T follicular helper cell (primary cell): ENCODE measurements around the gene PPP1R9A.

Experiments used
- DNase-seq: peaks from one replicate; pipeline ENCODE4 v3.0.0-alpha.2; 2020; ENCODE audit warnings: low read depth

PPP1R9A gene

GRCh38 chr7:95319570-95319969 is 412.2 kb downstream of the PPP1R9A start:
- no peak for DNase-seq

GRCh38 chr7:95320651-95321050 is 413.3 kb downstream of the PPP1R9A start:
- no peak for DNase-seq

GRCh38 chr7:95321720-95322119 is 414.3 kb downstream of the PPP1R9A start:
- no peak for DNase-seq

GRCh38 chr7:95322396-95322795 is 415.0 kb downstream of the PPP1R9A start:
- no peak for DNase-seq

- DNase-seq = no peak
These were observed 415.5 kb downstream of the PPP1R9A start for GRCh38 chr7:95322854-95323253.

- no peak for DNase-seq
These were observed 416.2 kb downstream of the PPP1R9A start for GRCh38 chr7:95323410-95324129.

- DNase-seq = peak; percentile 1
These were observed 417.0 kb downstream of the PPP1R9A start, which contains the start of gene PON1 for GRCh38 chr7:95324431-95324830. Gene PON1 (minus strand): TSS chr7:95324532. CDS start chr7:95324475, 57 bp downstream.

GRCh38 chr7:95327356-95327755 is 420.0 kb downstream of the PPP1R9A start:
- no peak for DNase-seq

- DNase-seq = no peak
These were observed 423.0 kb downstream of the PPP1R9A start for GRCh38 chr7:95330204-95330960.

- DNase-seq = no peak
These were observed 423.6 kb downstream of the PPP1R9A start for GRCh38 chr7:95330961-95331337.

GRCh38 chr7:95334447-95334846 is 427.1 kb downstream of the PPP1R9A start:
- no peak for DNase-seq

GRCh38 chr7:95335093-95335492 is 427.7 kb downstream of the PPP1R9A start:
- no peak for DNase-seq

GRCh38 chr7:95338832-95339231 is 431.4 kb downstream of the PPP1R9A start:
- no peak for DNase-seq

GRCh38 chr7:95340491-95340890 is 433.1 kb downstream of the PPP1R9A start:
- no peak for DNase-seq

GRCh38 chr7:95342029-95342428 is 434.6 kb downstream of the PPP1R9A start:
- no peak for DNase-seq

GRCh38 chr7:95342642-95343307 is 435.4 kb downstream of the PPP1R9A start:
- DNase-seq = no peak
